Effector memory CD4-positive, alpha-beta T cell (primary cell): ENCODE results near the gene AP3S2.

Experiments used
- DNase-seq, 3 donors: peaks; one replicate each; pipeline ENCODE4 v3.0.0-alpha.2; 2020
- H3K27ac ChIP-seq: 2 replicates; pipeline ENCODE4 v1.7.0; 2013; ENCODE audit warnings: mild to moderate bottlenecking, low read length, moderate library complexity; ENCODE audit not compliant: insufficient read depth, poor library complexity, severe bottlenecking
- H3K27me3 ChIP-seq: replicated peaks from 2 replicates; pipeline ENCODE4 v1.7.0; 2013; ENCODE audit warnings: mild to moderate bottlenecking, low read length; ENCODE audit not compliant: insufficient read depth, control insufficient read depth, poor library complexity, severe bottlenecking
- H3K36me3 ChIP-seq: 2 replicates; pipeline ENCODE4 v1.7.0; 2013; ENCODE audit warnings: mild to moderate bottlenecking, low read length, moderate library complexity; ENCODE audit not compliant: control insufficient read depth, insufficient read depth
- H3K4me1 ChIP-seq: 2 replicates; pipeline ENCODE4 v1.7.0; 2013; ENCODE audit warnings: low read length, mild to moderate bottlenecking; ENCODE audit not compliant: control insufficient read depth, insufficient read depth, poor library complexity, severe bottlenecking
- H3K4me3 ChIP-seq: 2 replicates; pipeline ENCODE4 v1.7.0; 2013; ENCODE audit warnings: low read length, low read depth, mild to moderate bottlenecking; ENCODE audit not compliant: insufficient read depth, poor library complexity, severe bottlenecking
- H3K9me3 ChIP-seq: 2 replicates; pipeline ENCODE4 v1.7.0; 2013; ENCODE audit warnings: mild to moderate bottlenecking, low read length, moderate library complexity; ENCODE audit not compliant: control insufficient read depth

AP3S2 gene

DNA sequence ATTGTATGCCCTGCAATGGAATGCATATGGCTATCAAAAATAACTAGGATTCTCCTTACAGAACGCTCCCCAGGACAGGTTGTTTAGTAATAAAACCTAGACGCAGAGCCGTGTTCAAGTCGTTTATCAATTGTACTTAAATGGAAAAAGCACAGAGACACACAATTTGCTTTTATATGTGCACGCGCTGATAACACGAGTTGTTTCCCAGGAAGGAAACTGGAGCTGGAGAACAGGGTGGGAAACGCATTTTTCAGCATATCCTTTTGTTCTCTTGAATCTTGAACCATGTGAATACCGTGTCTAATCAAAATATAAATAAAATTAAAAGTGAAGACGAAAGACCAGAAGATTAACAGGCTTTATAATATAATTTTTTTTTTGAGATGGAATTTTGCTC is 75.5 kb downstream of the AP3S2 start:
- no peak overlapping the region for H3K4me3 ChIP-seq
- H3K27ac ChIP-seq = no peak overlapping the region
- H3K4me1 ChIP-seq = peaks cover 10% of the 10 kb centered on the region
- H3K27me3 ChIP-seq = peaks cover 16% of the 10 kb centered on the region
- no peaks in the 10 kb centered on the region for H3K9me3 ChIP-seq
- no peaks in the 10 kb centered on the region for H3K36me3 ChIP-seq
- DNase-seq = no peak

DNA sequence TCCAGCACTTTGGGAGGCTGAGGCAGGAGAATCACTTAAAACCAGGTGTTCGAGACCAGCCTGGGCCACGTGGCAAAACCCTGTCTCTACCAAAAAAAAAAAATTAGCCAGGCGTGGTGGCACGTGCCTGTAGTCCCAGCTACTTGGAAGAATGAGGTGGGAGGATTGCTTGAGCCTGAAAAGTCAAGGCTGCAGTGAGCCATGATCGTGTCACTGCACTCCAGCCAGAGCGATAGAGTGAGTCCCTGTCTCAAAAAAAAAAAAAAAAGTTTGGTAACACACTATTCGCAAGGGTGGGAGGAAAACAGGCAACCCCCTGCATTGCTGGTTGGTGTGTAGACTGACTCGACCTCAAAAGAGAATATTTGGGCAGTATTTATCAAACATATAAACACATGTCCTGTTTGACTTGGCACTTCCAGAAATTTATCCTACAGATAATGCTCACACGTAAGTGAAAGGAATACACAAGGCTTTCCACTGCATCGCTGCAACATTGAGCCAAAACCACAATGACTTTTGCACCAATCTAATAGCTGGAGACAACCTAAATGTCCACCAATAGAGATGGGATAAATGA is 76.0 kb downstream of the AP3S2 start:
- DNase-seq = no peak
- Histone ChIP-seq H3K27me3 (peaks cover 21% of the 10 kb centered on the region), H3K4me1 (peaks cover 10% of the 10 kb centered on the region), H3K27ac (no peak overlapping the region), H3K4me3 (no peak overlapping the region), H3K9me3 (no peaks in the 10 kb centered on the region), H3K36me3 (no peaks in the 10 kb centered on the region)

DNA sequence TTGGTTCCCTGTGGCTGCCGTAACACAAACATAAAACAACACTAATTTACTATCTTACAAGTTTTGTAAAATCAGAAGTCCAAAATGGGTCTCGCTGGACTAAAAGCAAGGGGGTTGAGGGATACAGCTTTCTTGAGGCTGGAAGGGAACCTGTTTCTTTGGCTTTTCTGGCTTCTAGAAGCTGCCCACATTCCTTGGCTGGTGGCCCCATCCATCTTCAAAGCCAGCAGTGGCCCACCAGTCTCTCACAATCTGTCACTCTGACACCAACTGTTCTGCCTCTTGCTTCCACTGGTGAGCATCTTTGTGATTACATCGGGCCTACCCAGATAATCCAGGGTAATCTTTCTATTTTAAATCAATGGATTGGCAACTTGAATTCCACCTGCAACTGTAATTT is 78.0 kb downstream of the AP3S2 start:
- peaks cover 21% of the 10 kb centered on the region for H3K27me3 ChIP-seq
- DNase-seq = no peak
- no peak overlapping the region for H3K4me3 ChIP-seq
- peaks cover 10% of the 10 kb centered on the region for H3K4me1 ChIP-seq
- H3K9me3 ChIP-seq = no peaks in the 10 kb centered on the region
- H3K27ac ChIP-seq = no peak overlapping the region
- H3K36me3 ChIP-seq = no peaks in the 10 kb centered on the region

DNA sequence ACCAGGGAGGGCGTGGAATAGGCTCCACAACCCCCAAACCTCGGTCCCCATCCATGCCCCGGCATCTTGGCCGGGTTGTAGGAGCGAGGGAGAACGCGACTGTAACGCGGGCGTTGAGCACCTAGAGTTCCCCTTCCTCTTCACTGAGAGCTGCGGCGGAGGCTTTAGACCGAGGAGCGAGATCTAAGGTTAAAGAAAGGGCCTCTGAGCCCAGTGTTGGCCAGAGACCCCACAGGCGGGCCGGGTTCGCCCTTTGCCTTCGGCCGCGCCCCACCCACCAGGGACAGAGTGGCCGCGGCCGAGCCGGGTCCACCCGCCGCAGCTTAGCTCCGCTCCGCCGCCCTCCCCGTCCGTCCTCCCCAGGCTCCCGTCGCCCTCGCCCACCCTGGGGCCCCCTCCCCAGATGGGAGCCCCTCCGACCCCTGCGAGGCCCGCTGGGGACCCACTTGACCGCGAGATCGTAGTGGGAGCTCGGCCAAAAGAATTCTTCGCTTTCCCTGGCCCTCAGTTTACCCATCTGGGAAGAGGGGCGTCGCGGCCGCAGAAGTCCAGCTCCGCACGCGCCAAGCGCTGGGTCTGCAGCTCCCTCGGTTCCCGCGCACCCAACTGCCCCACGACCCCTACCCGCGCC is 79.6 kb downstream of the AP3S2 start:
- H3K9me3 ChIP-seq = no peaks in the 10 kb centered on the region
- H3K4me1 ChIP-seq = peaks cover 10% of the 10 kb centered on the region
- peaks cover 21% of the 10 kb centered on the region for H3K27me3 ChIP-seq
- no peak for DNase-seq
- peak overlapping the region; percentile 37 for H3K4me3 ChIP-seq
- no peak overlapping the region for H3K27ac ChIP-seq
- no peaks in the 10 kb centered on the region for H3K36me3 ChIP-seq

DNA sequence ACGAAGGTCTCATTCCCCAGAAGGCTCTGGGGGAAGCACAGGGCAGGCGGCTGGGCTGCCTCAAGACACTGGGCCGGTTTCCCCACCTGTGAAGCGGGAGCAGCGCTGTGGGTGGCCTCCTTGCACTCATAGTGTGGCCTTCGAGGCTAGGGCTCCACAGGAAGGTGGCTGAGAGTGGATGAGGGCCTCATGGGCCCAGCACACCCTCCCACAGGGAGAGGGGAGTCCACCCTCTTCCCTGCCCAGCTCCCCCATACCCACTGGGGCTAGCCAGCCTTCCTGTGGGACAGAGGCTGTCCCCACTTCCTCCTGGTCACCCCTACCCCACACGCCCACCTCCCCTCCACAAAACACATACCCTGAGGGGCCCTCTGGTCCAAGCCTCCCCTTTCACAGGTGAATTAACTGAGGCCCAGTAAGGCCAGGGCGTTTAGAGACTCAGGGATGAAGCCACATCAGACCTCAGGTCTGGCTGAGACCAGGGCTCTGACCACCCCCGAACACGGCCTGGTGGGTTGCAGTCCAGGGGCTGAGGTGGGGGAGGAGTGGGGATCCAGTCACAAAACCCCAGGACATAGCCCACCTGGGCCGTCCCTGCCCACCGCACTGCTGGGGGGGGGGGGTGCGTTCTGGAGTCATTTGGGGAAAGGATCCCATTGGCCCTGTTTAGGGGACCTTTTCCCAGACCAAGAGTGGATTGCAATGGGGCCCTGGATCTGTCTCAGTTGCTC is 80.2 kb downstream of the AP3S2 start:
- no peaks in the 10 kb centered on the region for H3K36me3 ChIP-seq
- H3K27me3 ChIP-seq = peaks cover 21% of the 10 kb centered on the region
- H3K27ac ChIP-seq = no peak overlapping the region
- H3K4me1 ChIP-seq = peaks cover 10% of the 10 kb centered on the region
- DNase-seq = no peak
- no peaks in the 10 kb centered on the region for H3K9me3 ChIP-seq
- H3K4me3 ChIP-seq = no peak overlapping the region

DNA sequence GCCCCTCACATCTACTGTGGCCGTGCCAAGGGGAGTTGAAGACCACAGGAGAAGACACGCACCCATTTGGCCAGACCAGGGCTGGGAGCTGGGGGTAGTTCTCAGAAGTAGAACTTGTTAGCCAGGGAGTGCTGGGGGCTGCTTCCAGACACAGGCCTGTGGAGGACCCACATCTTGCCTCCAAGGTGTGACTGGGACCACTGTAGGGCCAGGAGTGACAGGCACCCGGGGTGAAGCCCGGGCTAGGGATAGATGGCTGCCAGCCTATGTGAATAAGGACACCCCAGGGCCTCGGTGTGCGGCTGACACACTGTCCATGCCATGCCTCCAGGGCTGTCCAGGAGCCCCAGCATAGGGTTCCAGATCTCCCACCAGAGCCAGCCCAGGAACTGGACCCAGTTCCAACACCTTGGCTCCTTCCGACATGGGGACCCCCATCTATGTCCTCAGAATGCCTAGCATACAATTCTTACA is 80.9 kb downstream of the AP3S2 start:
- no peak overlapping the region for H3K4me3 ChIP-seq
- no peak for DNase-seq
- H3K4me1 ChIP-seq = peaks cover 10% of the 10 kb centered on the region
- H3K9me3 ChIP-seq = no peaks in the 10 kb centered on the region
- H3K27ac ChIP-seq = no peak overlapping the region
- H3K27me3 ChIP-seq = peaks cover 21% of the 10 kb centered on the region
- H3K36me3 ChIP-seq = no peaks in the 10 kb centered on the region

DNA sequence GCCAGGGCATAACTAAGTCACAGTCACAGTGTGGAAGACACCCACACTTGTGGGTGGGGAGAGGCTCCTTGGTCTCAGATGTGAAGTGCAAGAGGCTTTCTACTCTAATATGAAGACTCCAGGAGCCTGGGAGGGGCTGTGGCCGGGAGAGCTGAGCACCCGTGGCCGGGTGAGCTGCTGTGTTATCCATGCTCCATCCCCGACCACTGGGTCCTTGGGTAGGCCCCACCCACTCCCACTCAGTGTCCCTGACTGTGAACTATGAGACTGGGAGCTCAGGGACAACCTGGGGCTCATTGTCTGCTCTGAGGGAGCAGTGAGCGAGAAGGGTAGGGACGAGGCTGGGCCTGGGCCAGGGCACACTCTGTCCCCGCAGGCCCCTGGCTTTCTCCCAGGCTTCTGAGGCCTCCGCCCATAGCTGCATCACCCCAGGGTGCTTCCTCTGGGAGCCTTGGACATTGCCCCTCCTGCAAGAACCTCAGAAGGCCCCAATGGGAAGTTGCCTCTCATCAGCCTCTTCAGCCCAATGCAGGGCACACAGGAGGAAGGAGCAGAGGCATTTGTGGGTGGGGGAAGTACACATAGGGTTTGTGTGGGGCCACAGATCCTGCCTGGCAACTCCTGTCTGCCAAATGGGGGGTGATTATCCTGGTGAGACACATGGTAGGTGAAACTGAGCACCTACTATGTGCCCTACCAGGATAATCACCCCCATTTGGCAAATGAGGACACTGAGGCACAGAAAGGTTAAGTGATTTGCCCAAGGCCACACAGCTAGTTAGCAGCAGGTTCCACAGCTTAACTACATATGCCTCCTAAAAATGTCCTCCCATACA is 81.6 kb downstream of the AP3S2 start:
- Histone ChIP-seq H3K9me3 (no peaks in the 10 kb centered on the region), H3K27me3 (peaks cover 21% of the 10 kb centered on the region), H3K36me3 (no peaks in the 10 kb centered on the region), H3K27ac (no peak overlapping the region), H3K4me3 (no peak overlapping the region), H3K4me1 (peaks cover 10% of the 10 kb centered on the region)
- no peak for DNase-seq

DNA sequence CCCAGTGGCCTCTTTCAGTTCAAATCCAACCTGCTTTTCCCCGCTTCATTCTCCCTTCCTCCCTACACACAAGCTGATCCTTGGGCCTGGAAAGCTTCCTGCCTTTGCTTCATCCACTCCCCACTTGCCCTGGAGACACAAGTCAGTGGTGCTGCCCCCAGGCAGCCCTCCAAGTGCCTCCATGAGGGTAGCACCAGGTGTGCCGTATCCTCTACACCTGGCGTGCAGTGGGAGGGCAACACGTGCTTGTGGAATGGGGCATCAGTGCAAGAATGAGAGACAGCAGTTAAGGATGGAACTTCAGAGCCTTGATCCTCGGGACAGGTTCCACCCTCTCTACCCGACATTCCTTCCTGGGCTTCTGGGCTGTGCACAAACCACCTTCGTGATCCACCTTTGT is 83.0 kb downstream of the AP3S2 start:
- Histone ChIP-seq H3K4me3 (no peak overlapping the region), H3K27ac (no peak overlapping the region), H3K36me3 (no peaks in the 10 kb centered on the region), H3K4me1 (peaks cover 10% of the 10 kb centered on the region), H3K9me3 (no peaks in the 10 kb centered on the region), H3K27me3 (peaks cover 21% of the 10 kb centered on the region)
- DNase-seq = no peak

DNA sequence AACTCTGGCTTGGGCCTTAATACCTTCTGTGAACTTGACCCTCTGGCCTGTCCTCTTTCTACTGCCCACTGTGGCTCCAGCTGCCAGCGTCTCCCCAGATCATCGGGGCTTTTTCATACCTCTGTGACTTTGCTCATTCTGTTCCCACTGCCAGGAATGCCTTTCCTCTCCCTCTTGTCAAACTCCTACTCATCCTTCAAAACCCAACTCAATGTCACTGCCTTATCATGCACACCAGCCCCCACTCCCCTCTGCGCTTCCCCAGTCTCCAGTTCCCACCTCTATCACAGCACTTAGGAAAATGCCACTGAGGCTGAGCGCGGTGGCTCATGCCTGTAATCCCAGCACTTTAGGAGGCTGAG is 84.0 kb downstream of the AP3S2 start:
- peaks cover 18% of the 10 kb centered on the region for H3K27me3 ChIP-seq
- no peaks in the 10 kb centered on the region for H3K36me3 ChIP-seq
- no peak for DNase-seq
- no peak overlapping the region for H3K4me3 ChIP-seq
- no peaks in the 10 kb centered on the region for H3K9me3 ChIP-seq
- H3K4me1 ChIP-seq = peaks cover 7% of the 10 kb centered on the region
- H3K27ac ChIP-seq = no peak overlapping the region
